PC-3 (cell line): ENCODE data around the gene DNAH9. TPM values are rescaled to one million over a fixed set of nuclear protein-coding genes. Genes with fewer than 3 reads are reported as not detected.

Experiments
- ATAC-seq: fragments of 200-7000 bp; cut with Tn5 transposase; 2 replicates; pipeline ENCODE4 v1.9.1; 2020; ENCODE audit warnings: mild to moderate bottlenecking, moderate library complexity
- BruUV-seq: library from RNA; stranded (reverse); fragments of 400-500 nt; replicated peaks from 2 replicates; lab custom pipeline; 2021; lab: Mats Ljungman, UMichigan
- CTCF ChIA-PET: fragments of 300-600 bp; sonication (Branson Sonifier 250); formaldehyde crosslinking; loops from one replicate; lab custom pipeline; 2022; ENCODE audit warnings: antibody characterized with exemption; lab: Charles Lee
- POLR2A ChIA-PET: fragments of 300-600 bp; sonication (Branson Sonifier 250); formaldehyde crosslinking; loops from one replicate; lab custom pipeline; 2022; ENCODE audit warnings: antibody characterized with exemption; ENCODE audit not compliant: unreplicated experiment; lab: Charles Lee
- DNase-seq: peaks from one replicate; pipeline ENCODE4 v3.0.0-alpha.2; 2015
- H2AFZ ChIP-seq: fragments of 300-600 bp; sonication (generic); 2 replicates; pipeline ENCODE4 v1.6.0; 2016; ENCODE audit warnings: antibody characterized with exemption, low read length
- H3F3A ChIP-seq: fragments of 300-600 bp; sonication (generic); one replicate; pipeline ENCODE4 v1.6.0; 2017; ENCODE audit warnings: antibody characterized with exemption, low read length, control low read depth, mild to moderate bottlenecking; ENCODE audit not compliant: unreplicated experiment
- H3K27ac ChIP-seq: fragments of 300-600 bp; sonication (generic); 2 replicates; pipeline ENCODE4 v1.5.1; 2016; ENCODE audit warnings: mild to moderate bottlenecking, low read length
- H3K27me3 ChIP-seq: fragments of 300-600 bp; sonication (generic); 2 replicates; pipeline ENCODE4 v1.6.1; 2016; ENCODE audit warnings: low read length, mixed read lengths
- H3K36me3 ChIP-seq: fragments of 300-600 bp; sonication (generic); 2 replicates; pipeline ENCODE4 v1.6.1; 2016; ENCODE audit warnings: low read depth, mixed run types, low read length, mixed read lengths
- H3K4me1 ChIP-seq: fragments of 300-600 bp; sonication (generic); 2 replicates; pipeline ENCODE4 v1.5.1; 2016; ENCODE audit warnings: low read length; ENCODE audit not compliant: insufficient read depth
- H3K4me2 ChIP-seq: fragments of 300-600 bp; sonication (generic); 2 replicates; pipeline ENCODE4 v1.6.0; 2016; ENCODE audit warnings: low read length
- H3K4me3 ChIP-seq: fragments of 300-600 bp; sonication (generic); 2 replicates; pipeline ENCODE4 v1.5.1; 2016; ENCODE audit warnings: mild to moderate bottlenecking, low read length, mixed read lengths
- H3K79me2 ChIP-seq: fragments of 300-600 bp; sonication (generic); 2 replicates; pipeline ENCODE4 v1.6.1; 2017; ENCODE audit warnings: low read length, mixed read lengths
- H3K9ac ChIP-seq: fragments of 300-600 bp; sonication (generic); 2 replicates; pipeline ENCODE4 v1.6.0; 2016; ENCODE audit warnings: mild to moderate bottlenecking, low read length
- H3K9me2 ChIP-seq: fragments of 300-600 bp; sonication (generic); replicated peaks from 2 replicates; pipeline ENCODE4 v1.6.1; 2016; ENCODE audit warnings: mixed run types, low read length, mixed read lengths
- H3K9me3 ChIP-seq: fragments of 300-600 bp; sonication (generic); 2 replicates; pipeline ENCODE4 v1.6.1; 2016; ENCODE audit warnings: low read length, mixed read lengths
- H4K20me1 ChIP-seq: fragments of 300-600 bp; sonication (generic); 2 replicates; pipeline ENCODE4 v1.6.1; 2016; ENCODE audit warnings: low read length, mixed read lengths
- EZH2 ChIP-seq: fragments of 300-600 bp; sonication (generic); IDR thresholded peaks from one replicate; pipeline ENCODE4 v1.6.1; 2017; ENCODE audit warnings: antibody characterized with exemption, mild to moderate bottlenecking, low read length; ENCODE audit not compliant: unreplicated experiment
- EZH2phosphoT487 ChIP-seq: fragments of 300-600 bp; sonication (generic); IDR thresholded peaks from 2 replicates; pipeline ENCODE4 v1.6.1; 2018; ENCODE audit warnings: mild to moderate bottlenecking, antibody characterized with exemption, low read length, borderline replicate concordance
- intact Hi-C: fragments of 100-400 bp; cut with micrococcal nuclease; formaldehyde crosslinking; loops from 2 replicates; pipeline ENCODE4 v1.9.0; 2023
- total RNA-seq: library from RNA; depleted of rRNA; stranded (reverse); fragments of >200 nt; gene quantifications from 2 replicates; pipeline ENCODE4 v1.2.3, GENCODE V29; 2014
- TF ChIP-seq, protein P1 (sequence below): fragments of 300-600 bp; sonication (generic); conservative IDR thresholded peaks from 2 replicates; pipeline ENCODE4 v1.5.1; 2017; ENCODE audit warnings: antibody characterized with exemption, low read depth, mild to moderate bottlenecking, low read length

Gene DNAH9
- total RNA-seq, 1 experiment from 2014 or later, result 0.11 TPM

DNA sequence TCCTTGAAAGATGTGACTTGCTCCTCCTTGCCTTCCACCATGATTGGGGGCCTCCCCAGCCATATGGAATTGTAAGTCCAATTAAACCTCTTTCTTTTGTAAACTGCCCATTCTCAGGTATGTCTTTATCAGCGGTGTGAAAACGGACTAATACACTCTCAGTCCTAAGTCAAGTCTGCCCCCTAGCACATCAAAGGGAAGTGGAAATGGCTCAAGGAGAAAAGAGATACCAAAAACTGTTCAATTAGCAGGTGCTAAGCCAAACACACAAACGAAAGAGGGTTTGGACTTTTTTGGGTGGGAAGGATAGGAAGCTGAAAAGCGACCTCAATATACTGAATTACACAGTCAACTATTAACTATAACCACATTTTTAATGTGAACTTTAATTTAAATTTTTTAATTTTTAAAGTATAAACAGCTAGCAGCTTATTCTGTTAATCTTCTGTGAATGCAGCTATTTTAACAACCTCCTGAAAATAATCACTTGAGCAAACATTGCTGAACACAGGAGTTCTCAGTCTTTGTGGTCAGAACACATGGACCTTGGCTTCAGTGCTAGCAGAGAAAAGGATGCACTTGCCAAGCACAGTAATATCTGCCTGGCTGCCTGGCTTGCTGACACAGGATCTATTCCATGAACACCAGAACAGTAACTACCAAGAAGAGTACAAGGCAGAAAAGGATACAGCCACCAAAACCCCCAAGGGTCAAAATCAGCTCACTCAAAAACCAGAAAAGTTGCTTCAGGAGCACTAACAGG lies 388.1 kb downstream of the DNAH9 start:
- H3K4me2 ChIP-seq, result no peak overlapping the region
- H3K27ac ChIP-seq, result no peak overlapping the region
- no peaks in the 10 kb centered on the region for H3K9me3 ChIP-seq
- no peaks in the 10 kb centered on the region for H3K4me1 ChIP-seq
- ATAC-seq, result no peak
- H3K9ac ChIP-seq, result no peak overlapping the region
- intact Hi-C loops, result no loop called here
- no peaks in the 10 kb centered on the region for H3K79me2 ChIP-seq
- no peaks in the 10 kb centered on the region for H3K27me3 ChIP-seq
- BruUV-seq, result no TSS peak
- H3K4me3 ChIP-seq, result no peak overlapping the region
- TF ChIP-seq, protein P1, sequence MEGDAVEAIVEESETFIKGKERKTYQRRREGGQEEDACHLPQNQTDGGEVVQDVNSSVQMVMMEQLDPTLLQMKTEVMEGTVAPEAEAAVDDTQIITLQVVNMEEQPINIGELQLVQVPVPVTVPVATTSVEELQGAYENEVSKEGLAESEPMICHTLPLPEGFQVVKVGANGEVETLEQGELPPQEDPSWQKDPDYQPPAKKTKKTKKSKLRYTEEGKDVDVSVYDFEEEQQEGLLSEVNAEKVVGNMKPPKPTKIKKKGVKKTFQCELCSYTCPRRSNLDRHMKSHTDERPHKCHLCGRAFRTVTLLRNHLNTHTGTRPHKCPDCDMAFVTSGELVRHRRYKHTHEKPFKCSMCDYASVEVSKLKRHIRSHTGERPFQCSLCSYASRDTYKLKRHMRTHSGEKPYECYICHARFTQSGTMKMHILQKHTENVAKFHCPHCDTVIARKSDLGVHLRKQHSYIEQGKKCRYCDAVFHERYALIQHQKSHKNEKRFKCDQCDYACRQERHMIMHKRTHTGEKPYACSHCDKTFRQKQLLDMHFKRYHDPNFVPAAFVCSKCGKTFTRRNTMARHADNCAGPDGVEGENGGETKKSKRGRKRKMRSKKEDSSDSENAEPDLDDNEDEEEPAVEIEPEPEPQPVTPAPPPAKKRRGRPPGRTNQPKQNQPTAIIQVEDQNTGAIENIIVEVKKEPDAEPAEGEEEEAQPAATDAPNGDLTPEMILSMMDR, result no peak
- no peak for TF ChIP-seq EZH2phosphoT487
- TF ChIP-seq EZH2, result no peak
- no peaks in the 10 kb centered on the region for H3K36me3 ChIP-seq
- H3F3A ChIP-seq, result no peaks in the 10 kb centered on the region
- no peak for DNase-seq
- H4K20me1 ChIP-seq, result no peaks in the 10 kb centered on the region
- H2AFZ ChIP-seq, result 0 out of 2 replicates have a peak overlapping the region, but pooled peaks have one; percentile 13
- CTCF ChIA-PET, result no interaction called here
- H3K9me2 ChIP-seq, result no peaks in the 10 kb centered on the region
- POLR2A ChIA-PET, result interaction anchor here (0.6 kb wide), 1 partner anchor 11 kb away, joined by 3 read pairs; the partner anchor contains the start of gene ZNF18

DNA sequence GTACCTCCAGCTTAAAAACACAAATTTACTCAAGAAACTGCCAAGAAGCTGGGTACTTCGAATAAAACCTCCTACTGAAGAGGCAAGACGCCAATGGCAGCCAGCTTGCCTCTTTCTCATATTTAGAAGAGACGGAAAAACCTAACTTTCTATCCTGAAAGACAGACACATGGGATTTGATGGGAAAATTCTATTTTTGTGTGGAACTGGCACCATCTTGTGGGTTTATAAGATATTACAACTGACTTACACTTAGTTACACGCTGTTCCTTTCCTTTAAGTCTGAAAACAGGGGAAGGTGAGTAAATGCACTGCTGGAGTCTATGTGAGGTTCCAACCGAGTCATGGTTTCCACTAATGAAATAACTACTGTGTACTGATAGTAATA lies 388.7 kb downstream of the DNAH9 start:
- no peaks in the 10 kb centered on the region for H3K9me3 ChIP-seq
- no peaks in the 10 kb centered on the region for H3K4me1 ChIP-seq
- POLR2A ChIA-PET, result interaction anchor here (0.6 kb wide), 1 partner anchor 10 kb away, joined by 3 read pairs; the partner anchor contains the start of gene ZNF18
- no peaks in the 10 kb centered on the region for H3K9me2 ChIP-seq
- H3K4me2 ChIP-seq, result no peak overlapping the region
- BruUV-seq, result no TSS peak
- H3K27ac ChIP-seq, result no peak overlapping the region
- no peak overlapping the region for H3K4me3 ChIP-seq
- no peaks in the 10 kb centered on the region for H3K36me3 ChIP-seq
- H2AFZ ChIP-seq, result 0 out of 2 replicates have a peak overlapping the region, but pooled peaks have one; percentile 13
- no peaks in the 10 kb centered on the region for H3F3A ChIP-seq
- CTCF ChIA-PET, result no interaction called here
- H3K27me3 ChIP-seq, result no peaks in the 10 kb centered on the region
- no peak for TF ChIP-seq EZH2phosphoT487
- TF ChIP-seq, protein P1, result peak; percentile 90
- DNase-seq, result peak; percentile 84
- intact Hi-C loops, result no loop called here
- H3K79me2 ChIP-seq, result no peaks in the 10 kb centered on the region
- peak; percentile 53 for ATAC-seq
- no peaks in the 10 kb centered on the region for H4K20me1 ChIP-seq
- H3K9ac ChIP-seq, result no peak overlapping the region
